NCI-H526 (cell line): ENCODE data around the gene TAF1B.

ENCODE experiments used
- DNase-seq, 2 experiments: peaks; one replicate each; lab custom pipeline; 2025; lab: John Stamatoyannopoulos, UW

The TAF1B gene

GRCh38 chr2:9939587-9940485, 96.6 kb downstream of the TAF1B start:
- no peak for DNase-seq

GRCh38 chr2:9941196-9941995, 98.1 kb downstream of the TAF1B start:
- DNase-seq = no peak

DNA sequence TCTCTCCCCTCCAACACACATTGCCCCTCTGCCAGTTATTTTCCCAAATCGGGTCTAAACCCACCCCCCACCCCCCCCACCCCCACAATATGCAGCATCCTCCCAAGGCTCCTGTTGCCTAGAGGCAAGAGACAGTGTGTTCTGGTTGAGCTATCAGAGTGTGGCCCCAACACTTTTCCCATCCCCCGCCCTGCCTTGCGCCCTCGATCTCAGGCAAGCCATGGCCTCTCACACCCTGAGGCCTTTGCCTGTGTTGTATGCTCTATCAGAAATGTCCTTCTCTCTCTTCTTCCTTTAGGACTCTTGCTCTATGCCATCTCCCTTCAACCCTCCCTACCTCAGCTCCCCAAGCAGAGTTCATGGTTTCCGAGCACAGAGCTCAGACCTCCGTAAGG, 98.7 kb downstream of the TAF1B start:
- no peak for DNase-seq

DNA sequence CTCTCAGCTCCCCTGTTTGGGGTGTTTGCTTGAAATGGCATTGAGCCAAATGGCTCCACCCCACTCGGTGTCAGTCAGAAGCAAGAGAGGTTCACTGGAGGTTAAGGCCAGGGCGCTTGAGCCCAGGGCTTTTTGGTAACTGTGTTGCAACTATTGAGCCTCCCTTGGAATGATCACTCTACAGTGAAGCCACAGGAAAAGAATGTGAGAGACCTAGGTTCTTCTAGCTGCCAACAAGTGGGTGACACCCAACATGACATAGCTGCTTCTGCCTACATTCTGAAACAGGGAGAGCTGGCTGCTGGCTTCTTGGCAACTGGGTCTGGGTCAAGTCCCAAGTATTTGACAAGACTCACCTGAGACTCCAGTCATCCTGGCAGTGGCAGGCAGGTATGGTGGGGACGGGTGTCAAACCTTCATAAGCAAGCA, 101.1 kb downstream of the TAF1B start:
- no peak for DNase-seq

GRCh38 chr2:9945596-9945995, 102.3 kb downstream of the TAF1B start:
- no peak for DNase-seq

DNA sequence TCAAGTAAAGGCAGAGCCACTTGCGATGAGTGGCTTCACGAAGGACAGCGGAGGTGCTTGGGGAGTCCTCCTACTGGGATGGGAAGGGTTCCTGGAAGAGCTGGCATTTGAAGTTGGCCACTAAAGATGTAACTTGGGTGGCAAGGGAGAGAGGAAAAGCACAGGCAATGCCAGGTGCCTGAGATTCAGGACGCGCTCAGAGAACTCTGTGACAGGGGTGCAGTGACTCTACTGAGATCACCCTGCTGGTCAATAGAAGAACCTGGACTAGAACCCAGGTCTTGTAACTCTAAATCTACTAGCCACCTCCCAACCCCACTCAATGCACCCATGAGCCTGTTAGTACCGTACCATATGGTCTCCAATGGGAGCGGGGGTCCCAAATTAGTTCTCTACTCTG, 102.8 kb downstream of the TAF1B start:
- no peak for DNase-seq

GRCh38 chr2:9946818-9947217, 103.5 kb downstream of the TAF1B start:
- DNase-seq = no peak

GRCh38 chr2:9948721-9949120, 105.4 kb downstream of the TAF1B start:
- no peak for DNase-seq

GRCh38 chr2:9949239-9949991, 106.1 kb downstream of the TAF1B start:
- no peak for DNase-seq

DNA sequence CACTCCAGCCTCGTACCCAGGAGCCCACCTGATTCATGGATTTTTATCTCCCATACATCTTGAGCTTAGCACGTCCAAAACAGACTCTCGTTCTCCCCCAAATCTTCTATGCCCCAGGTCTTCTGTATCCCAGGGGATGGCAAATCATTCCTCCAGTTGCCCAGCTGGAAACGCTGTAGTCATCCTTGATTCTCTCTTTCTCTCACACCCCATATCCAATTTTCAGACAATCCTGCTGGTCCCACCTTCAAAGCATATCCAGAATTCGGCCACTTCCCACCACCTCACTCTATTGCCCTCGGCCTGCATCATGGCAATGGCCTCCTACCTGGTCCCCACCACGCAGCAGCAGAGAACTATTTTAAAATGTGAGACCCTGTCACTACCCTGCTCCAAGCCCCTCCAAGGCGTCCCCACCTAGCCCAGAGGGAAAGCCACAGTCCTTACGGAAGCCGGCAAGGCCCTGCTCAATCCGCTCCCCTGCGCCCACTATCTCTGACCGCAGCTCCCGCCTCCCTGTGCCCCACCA, 106.8 kb downstream of the TAF1B start:
- no peak for DNase-seq

DNA sequence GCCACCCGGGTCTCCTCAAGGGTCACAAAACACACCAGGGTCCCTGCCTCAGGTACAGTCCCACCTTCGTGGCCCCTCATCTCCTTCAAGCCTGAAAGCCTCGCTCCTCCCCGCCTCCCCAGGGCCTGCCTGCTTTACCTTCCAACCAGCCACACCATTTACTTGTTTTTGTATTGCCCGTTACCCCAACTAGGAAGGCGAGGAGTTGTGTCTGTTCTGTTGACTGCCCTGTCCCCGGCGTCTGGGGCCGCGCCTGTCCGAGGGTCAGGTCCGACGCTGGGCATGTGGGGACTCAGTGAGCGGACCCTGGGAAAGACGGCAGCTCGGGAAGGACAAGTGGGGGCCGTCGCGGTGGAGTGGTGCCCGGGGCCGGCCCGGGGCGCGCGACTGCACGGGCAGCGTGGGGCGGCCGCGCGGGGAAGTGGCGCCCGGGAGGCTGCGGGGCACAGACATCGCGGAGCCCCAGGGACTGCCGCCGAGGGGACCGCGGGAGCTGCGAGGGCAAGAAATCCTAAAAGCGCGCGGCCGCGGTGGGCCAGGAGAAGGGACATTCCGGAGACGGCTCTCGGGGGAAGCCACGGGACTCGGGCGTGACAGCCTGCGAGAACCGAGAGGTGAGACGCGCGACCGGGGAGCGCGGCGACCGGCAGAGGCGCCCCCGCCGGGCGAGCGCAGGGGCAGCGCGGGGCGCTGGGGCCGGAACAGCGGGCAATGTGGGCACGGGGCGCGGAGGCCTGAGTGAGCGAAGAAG, 107.4 kb downstream of the TAF1B start:
- no peak for DNase-seq

DNA sequence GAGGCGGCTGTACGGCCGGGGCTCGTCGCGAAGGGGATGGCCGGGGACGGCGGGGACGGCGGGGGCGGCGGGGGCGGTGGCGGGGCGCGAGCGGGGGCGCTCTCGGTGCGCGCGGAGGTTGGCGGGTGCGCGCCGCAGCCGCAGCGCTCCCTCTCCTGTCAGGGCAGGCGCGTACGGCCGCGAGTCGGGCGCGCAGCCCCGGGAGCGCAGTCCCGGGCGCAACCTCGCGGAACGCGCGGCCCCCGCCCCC, 107.9 kb downstream of the TAF1B start:
- DNase-seq = no peak

- DNase-seq = peak; percentile 65 to 97
These were observed 108.4 kb downstream of the TAF1B start, which contains the start of gene GRHL1 for GRCh38 chr2:9951522-9952285. TSS of gene GRHL1 (plus strand) at chr2:9951693. CDS start at chr2:9951834, 141 bp downstream.

GRCh38 chr2:9952286-9952737, 109.0 kb downstream of the TAF1B start:
- peak in 1 of 2 experiments; percentile 44 for DNase-seq

DNA sequence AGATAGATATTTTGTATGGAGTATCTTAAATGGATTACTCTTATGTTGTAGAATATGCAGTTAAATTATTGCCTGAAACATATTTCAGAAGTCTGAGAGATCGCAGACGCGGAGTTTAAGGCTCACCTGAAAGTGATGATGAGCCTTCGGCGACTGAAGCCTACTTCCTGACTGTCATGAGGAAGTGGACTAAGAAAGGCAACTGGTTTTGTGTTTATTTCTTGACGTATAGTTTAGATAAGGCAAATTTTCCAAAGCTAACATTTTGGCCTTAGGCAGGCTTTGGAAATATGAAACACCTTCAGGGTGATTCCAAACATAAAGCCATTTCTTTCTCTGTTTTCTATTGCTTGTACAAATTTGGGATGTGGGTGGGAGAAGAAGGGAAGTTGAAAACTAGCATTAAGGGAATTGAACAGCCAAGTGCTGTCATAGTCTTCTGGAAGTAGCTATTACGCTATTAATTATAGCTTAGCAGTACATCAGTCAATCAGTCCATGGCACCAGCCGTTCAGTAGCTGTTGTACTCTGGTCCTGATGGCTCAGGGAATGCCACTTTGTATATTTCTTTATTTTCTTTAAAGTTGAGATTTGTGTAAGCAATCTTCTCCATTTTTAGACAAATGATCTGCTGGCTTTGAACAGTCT, 109.7 kb downstream of the TAF1B start:
- no peak for DNase-seq

DNA sequence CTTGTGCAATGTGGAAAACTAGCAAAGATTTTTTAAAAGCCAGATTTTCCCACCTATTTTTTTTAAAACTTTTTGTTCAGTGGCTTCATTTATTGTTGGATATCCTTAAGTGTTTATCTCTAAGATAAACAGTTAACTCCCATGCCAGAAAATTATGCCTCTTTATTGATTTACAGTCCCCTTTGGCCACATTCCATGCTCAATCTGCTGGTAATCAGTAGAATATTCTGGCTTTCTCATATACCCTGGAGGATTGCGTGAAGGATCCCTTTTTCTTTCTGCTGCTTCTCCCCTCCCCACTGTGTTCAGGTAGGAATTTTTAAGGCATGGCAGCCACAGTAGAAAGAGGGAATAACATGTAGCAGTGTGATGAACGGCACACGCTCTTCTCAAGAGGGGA, 110.9 kb downstream of the TAF1B start:
- no peak for DNase-seq

DNA sequence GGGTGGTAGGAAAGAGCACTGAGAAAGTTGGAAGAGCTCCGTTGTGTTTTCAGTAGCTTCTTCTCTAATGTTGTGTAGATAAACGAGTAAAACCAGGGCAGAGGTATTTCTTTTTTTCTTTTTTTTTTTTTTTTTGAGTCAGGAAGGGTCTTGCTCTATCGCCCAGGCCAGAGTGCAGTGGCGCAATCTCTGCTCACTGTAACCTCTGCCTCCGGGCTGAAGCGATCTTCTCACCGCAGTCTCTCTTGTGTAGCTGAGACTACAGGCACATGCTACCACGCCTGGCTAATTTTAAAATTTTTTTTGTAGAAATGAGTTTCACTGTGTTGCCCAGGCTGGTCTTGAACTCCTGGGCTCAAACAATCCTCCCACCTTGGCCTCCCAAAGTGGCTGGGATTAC, 114.8 kb downstream of the TAF1B start:
- no peak for DNase-seq

DNA sequence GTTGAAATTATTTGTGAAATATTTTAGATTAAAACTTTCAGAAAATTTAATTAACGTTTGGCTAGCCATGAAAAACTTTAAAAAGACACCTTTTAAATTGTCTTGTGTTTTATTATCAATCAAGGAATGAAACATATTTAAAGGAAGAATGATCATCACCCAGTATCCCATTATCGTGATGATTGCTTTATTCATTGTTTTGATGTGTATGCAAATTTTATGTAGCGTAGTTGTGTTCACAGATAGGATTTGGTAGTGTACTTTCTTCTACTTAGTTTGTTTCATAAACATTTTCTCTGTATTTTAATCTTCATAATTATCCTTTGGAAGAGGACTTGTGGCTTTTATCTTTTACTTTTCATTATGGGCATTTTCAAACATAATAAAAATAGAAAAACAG, 116.0 kb downstream of the TAF1B start:
- no peak for DNase-seq

DNA sequence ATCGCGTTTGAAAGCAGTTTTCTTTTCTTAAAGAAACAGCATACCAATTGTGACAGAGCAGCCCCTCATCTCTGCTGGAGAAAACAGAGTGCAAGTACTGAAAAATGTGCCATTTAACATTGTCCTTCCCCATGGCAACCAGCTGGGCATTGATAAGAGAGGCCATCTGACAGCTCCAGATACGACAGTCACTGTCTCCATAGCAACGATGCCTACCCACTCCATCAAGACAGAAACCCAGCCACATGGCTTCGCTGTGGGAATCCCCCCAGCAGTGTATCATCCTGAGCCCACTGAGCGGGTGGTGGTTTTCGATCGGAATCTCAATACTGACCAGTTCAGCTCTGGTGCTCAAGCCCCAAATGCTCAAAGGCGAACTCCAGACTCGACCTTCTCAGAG, 117.7 kb downstream of the TAF1B start:
- no peak for DNase-seq

DNA sequence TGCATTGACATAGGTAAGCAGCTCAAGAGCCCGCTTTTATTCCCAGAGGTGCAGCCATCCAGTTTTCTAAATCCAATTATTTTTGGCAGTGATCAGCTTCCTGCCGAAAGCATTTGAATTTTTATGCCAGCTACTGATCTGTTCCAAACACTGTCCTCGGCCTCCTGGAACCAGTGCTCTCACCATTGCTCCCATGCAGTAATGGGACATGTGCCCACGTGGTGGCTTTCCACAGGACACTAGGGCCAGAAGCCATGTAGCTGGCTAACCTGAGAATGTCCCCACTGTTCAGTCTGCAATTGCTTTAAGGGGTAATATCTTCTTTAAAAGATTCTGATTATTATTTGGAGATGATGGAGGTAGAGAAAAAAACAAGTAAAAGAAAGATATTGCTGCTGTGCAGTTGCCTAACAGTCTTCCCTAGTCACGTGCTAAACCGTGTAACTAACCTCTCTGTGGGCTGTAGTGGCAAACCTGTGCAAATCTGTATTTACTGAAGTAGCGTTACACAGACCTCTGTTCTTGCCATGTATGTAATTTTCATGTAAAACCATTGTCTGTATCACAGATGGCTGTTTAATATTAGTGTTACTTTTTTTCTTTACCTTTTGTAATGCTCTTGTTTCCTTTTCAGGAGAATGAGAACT, 121.2 kb downstream of the TAF1B start:
- no peak for DNase-seq
